ENCODE measurements around the gene PLD4. TPM values are rescaled to one million over a fixed set of nuclear protein-coding genes. Genes with fewer than 3 reads are reported as not detected.

The PLD4 gene
- total and polyA plus RNA-seq, 9 of the 15 experiments (the other 6 are each of a cell fraction or from before 2014, with no cell fraction given) = 0.18 to 0.24 TPM; not detected in 7

GRCh38 chr14:104966981-104967385, 42.3 kb downstream of the PLD4 start (continued):
- TF ChIP-seq UBTF (IDR thresholded peaks at IDR 0.05; ENCODE audit: borderline replicate concordance in 1 of 2, low read depth in 2 of 2, low read length in 2 of 2) = no peak
- no peak for TF ChIP-seq SRSF1 (IDR thresholded peaks at IDR 0.05; ENCODE audit: low read depth, low read length)
- no peak for TF ChIP-seq CREBBP (IDR thresholded peaks at IDR 0.05; ENCODE audit: low read depth, low read length)
- TF ChIP-seq SREBF2 (CRISPR knock-in tag; IDR thresholded peaks at IDR 0.05) = no peak
- TF ChIP-seq SPI1 (IDR thresholded peaks at IDR 0.05; ENCODE audit: borderline replicate concordance, low read depth, low read length) = no peak
- TF ChIP-seq ARID4B (CRISPR knock-in tag; IDR thresholded peaks at IDR 0.05) = no peak
